ENCODE measurements around the gene OR2T33. TPM values are rescaled to one million over a fixed set of nuclear protein-coding genes. Genes with fewer than 3 reads are reported as not detected.
"Not testable (repeated sequence)": the region's sequence is repeated elsewhere in the genome, so short reads cannot be mapped to it uniquely, and the experiment has no call there.

OR2T33 gene
- total and polyA plus RNA-seq, 2 donors (not counting 3 experiments of a cell fraction or from before 2014, with no cell fraction given): not detected

- Histone ChIP-seq H3K4me2 (ENCODE audit: insufficient read depth, low read length) (no peak overlapping the region), H3K79me2 (ENCODE audit: control insufficient read depth, insufficient read depth, low read length) (no peaks in the 10 kb centered on the region), H4K20me1 (replicated peaks; ENCODE audit: control insufficient read depth, extremely low read depth, insufficient read depth, low read length) (no peaks in the 10 kb centered on the region), H3K4me1 (ENCODE audit: control insufficient read depth, extremely low read depth, insufficient read depth, low read length) (no peaks in the 10 kb centered on the region), H3K27me3 (ENCODE audit: control insufficient read depth in 2 of 2, insufficient read depth in 2 of 2, low read length in 2 of 2) (no peaks in the 10 kb centered on the region), H3K4me3 (replicated peaks in 1 of 3; ENCODE audit: insufficient read depth in 1 of 3, low read depth in 1 of 3, low read length in 3 of 3) (no peak overlapping the region), H3K9me1 (replicated peaks; ENCODE audit: control insufficient read depth, extremely low read depth, insufficient read depth, low read length) (no peaks in the 10 kb centered on the region), H2AFZ (ENCODE audit: low read depth, low read length) (no peak overlapping the region), H3K27ac (ENCODE audit: insufficient read depth, low read depth, low read length) (no peak overlapping the region), H3K9ac (replicated peaks; ENCODE audit: extremely low read depth, insufficient read depth, low read length) (no peak overlapping the region), H3K9me3 (replicated peaks; ENCODE audit: control insufficient read depth, insufficient read depth, low read length) (no peaks in the 10 kb centered on the region), H3K36me3 (ENCODE audit: control insufficient read depth in 2 of 2, extremely low read depth in 1 of 2, insufficient read depth in 2 of 2, low read length in 2 of 2) (no peaks in the 10 kb centered on the region)
- intact Hi-C loops (cut with micrococcal nuclease) (no loop called here), dilution Hi-C loops (cut with MboI; ENCODE audit: extremely low pct_ligation_motif_present, low sequenced_read_pairs) (no loop called here)
- DNase-seq (ENCODE audit: low read depth, low spot score) (no peak), FAIRE-seq (no peak)
- BruUV-seq (replicated peaks): no TSS peak
- ChIA-PET CTCF (no interaction called here), POLR2A (no interaction called here)
- TF ChIP-seq CTCF (IDR thresholded peaks at IDR 0.05; ENCODE audit: extremely low read depth in 1 of 2, insufficient read depth in 1 of 2, low read depth in 1 of 2, low read length in 2 of 2) (no peak), GATA2 (IDR thresholded peaks at IDR 0.05; ENCODE audit: insufficient read depth, insufficient read length, low read depth, low read length) (no peak), EZH2 (IDR thresholded peaks at IDR 0.05; ENCODE audit: borderline replicate concordance, low read depth, low read length, severe bottlenecking) (no peak), JUN (IDR thresholded peaks at IDR 0.05; ENCODE audit: borderline replicate concordance, insufficient read depth, insufficient read length, low read depth) (no peak), MAX (IDR thresholded peaks at IDR 0.05; ENCODE audit: insufficient read depth, insufficient read length) (no peak), FOS (IDR thresholded peaks at IDR 0.05; ENCODE audit: borderline replicate concordance, insufficient read depth, low read length) (no peak), POLR2AphosphoS5 (IDR thresholded peaks at IDR 0.05; ENCODE audit: insufficient read depth, low read depth, low read length) (no peak), POLR2A (IDR thresholded peaks at IDR 0.05; ENCODE audit: low read depth, low read length) (no peak), MYC (IDR thresholded peaks at IDR 0.05; ENCODE audit: low read depth, low read length) (no peak)
Measured at GRCh38 chr1:248316796-248317195, 39.0 kb upstream of the OR2T33 start.

- H3K9ac ChIP-seq (replicated peaks; ENCODE audit: extremely low read depth, insufficient read depth, low read length); FAIRE-seq; CTCF ChIA-PET; intact Hi-C loops (cut with micrococcal nuclease); H4K20me1 ChIP-seq (replicated peaks; ENCODE audit: control insufficient read depth, extremely low read depth, insufficient read depth, low read length); H3K27me3 ChIP-seq (ENCODE audit: control insufficient read depth in 2 of 2, insufficient read depth in 2 of 2, low read length in 2 of 2); H3K27ac ChIP-seq (ENCODE audit: insufficient read depth, low read depth, low read length); H3K79me2 ChIP-seq (ENCODE audit: control insufficient read depth, insufficient read depth, low read length); BruUV-seq (replicated peaks); H3K9me1 ChIP-seq (replicated peaks; ENCODE audit: control insufficient read depth, extremely low read depth, insufficient read depth, low read length); H3K4me3 ChIP-seq (replicated peaks in 1 of 3; ENCODE audit: insufficient read depth in 1 of 3, low read depth in 1 of 3, low read length in 3 of 3); H2AFZ ChIP-seq (ENCODE audit: low read depth, low read length); H3K9me3 ChIP-seq (replicated peaks; ENCODE audit: control insufficient read depth, insufficient read depth, low read length); dilution Hi-C loops (cut with MboI; ENCODE audit: extremely low pct_ligation_motif_present, low sequenced_read_pairs); H3K36me3 ChIP-seq (ENCODE audit: control insufficient read depth in 2 of 2, extremely low read depth in 1 of 2, insufficient read depth in 2 of 2, low read length in 2 of 2); H3K4me1 ChIP-seq (ENCODE audit: control insufficient read depth, extremely low read depth, insufficient read depth, low read length); DNase-seq (ENCODE audit: low read depth, low spot score); POLR2A ChIA-PET; H3K4me2 ChIP-seq (ENCODE audit: insufficient read depth, low read length): not testable (repeated sequence)
Measured at GRCh38 chr1:248306740-248307139, 29.0 kb upstream of the OR2T33 start.
